A549 (cell line): Measurements from ENCODE around the gene ERVMER34-1. TPM values are rescaled to one million over a fixed set of nuclear protein-coding genes. Genes with fewer than 3 reads are reported as not detected.

ENCODE experiments used
- ATAC-seq, 2 experiments: fragments of 200-7000 bp in 1 of 2; fragments of >200 bp in 1 of 2; cut with Nextera tagmentation in 1 of 2; cut with Tn5 transposase in 1 of 2; 3 replicates each; pipeline versions ENCODE4 v1.8.0 to v1.9.1; 2018 to 2020; ENCODE audit warnings: mild to moderate bottlenecking in 1 of 2, moderate library complexity in 1 of 2
- CTCF ChIA-PET: fragments of 300-600 bp; sonication (Branson Sonifier 250); formaldehyde crosslinking; extraction: SDS; loops from one replicate; lab custom pipeline; 2021; ENCODE audit warnings: antibody characterized with exemption, inconsistent platforms; lab: Yijun Ruan, JAX
- POLR2A ChIA-PET: fragments of 350-600 bp; formaldehyde crosslinking; extraction: SDS; loops from one replicate; lab custom pipeline; 2021; ENCODE audit warnings: antibody characterized with exemption, inconsistent platforms; lab: Yijun Ruan, JAX
- DNase-seq, 2 experiments: peaks; one replicate each; pipeline versions ENCODE4 v3.0.0 to v3.0.0-alpha.2; 2011 to 2016; ENCODE audit warnings: low read depth in 1 of 2, low spot score in 1 of 2
- FAIRE-seq: peaks from 2 replicates; lab custom pipeline; 2011; peaks lifted over from hg19 to GRCh38; lab: Jason Lieb, UNC
- H3K27ac ChIP-seq, 2 experiments: fragments of >200 bp; sonication (Bioruptor Twin); formaldehyde crosslinking; 3 replicates each; pipeline ENCODE4 v1.5.1; 2016 to 2017
- H3K4me1 ChIP-seq: fragments of >200 bp; sonication (Bioruptor Twin); formaldehyde crosslinking; 3 replicates; pipeline ENCODE4 v1.6.1; 2016
- H3K4me2 ChIP-seq: fragments of >200 bp; sonication (Bioruptor Twin); formaldehyde crosslinking; 3 replicates; pipeline ENCODE4 v1.6.1; 2016
- H3K4me3 ChIP-seq: fragments of >200 bp; sonication (Bioruptor Twin); formaldehyde crosslinking; 3 replicates; pipeline ENCODE4 v1.5.1; 2016
- H3K9me3 ChIP-seq: fragments of >200 bp; sonication (Bioruptor Twin); formaldehyde crosslinking; 3 replicates; pipeline ENCODE4 v1.6.1; 2016
- BCL3 ChIP-seq: fragments of >200 bp; sonication (Bioruptor Twin); formaldehyde crosslinking; IDR thresholded peaks from 3 replicates; pipeline ENCODE4 v1.6.1; 2016
- CBX2 ChIP-seq: fragments of 200-600 bp; sonication (generic); IDR thresholded peaks from 2 replicates; pipeline ENCODE4 v1.6.1; 2016; ENCODE audit warnings: low read depth, mild to moderate bottlenecking, borderline replicate concordance
- CHD2 ChIP-seq: fragments of 150-350 bp; IDR thresholded peaks from 2 replicates; pipeline ENCODE4 v1.6.1; 2014; ENCODE audit warnings: low read length; ENCODE audit not compliant: partially characterized antibody
- E2F6 ChIP-seq: IDR thresholded peaks from 2 replicates; pipeline ENCODE4 v1.6.1; 2012; ENCODE audit warnings: low read depth, borderline replicate concordance
- ELK1 ChIP-seq: fragments of 150-350 bp; IDR thresholded peaks from 2 replicates; pipeline ENCODE4 v1.6.1; 2014; ENCODE audit warnings: low read depth, mild to moderate bottlenecking, low read length
- FOSB ChIP-seq: fragments of 250-450 bp; sonication (Bioruptor Pico); IDR thresholded peaks from 2 replicates; pipeline ENCODE4 v1.5.0; 2020; ENCODE audit warnings: mild to moderate bottlenecking, moderate library complexity
- HES2 ChIP-seq: fragments of >200 bp; sonication (Bioruptor Twin); formaldehyde crosslinking; IDR thresholded peaks from 2 replicates; pipeline ENCODE4 v1.6.1; 2016
- HOXB13 ChIP-seq: fragments of 250-450 bp; sonication (Bioruptor Pico); IDR thresholded peaks from 2 replicates; pipeline ENCODE4 v1.5.0; 2020; ENCODE audit warnings: low read depth, mild to moderate bottlenecking, moderate library complexity
- JUN ChIP-seq, 2 experiments: fragments of >200 bp; sonication (Bioruptor Twin); formaldehyde crosslinking; IDR thresholded peaks; 2 replicates in 1 of 2; 3 replicates in 1 of 2; pipeline ENCODE4 v1.6.1; 2016 to 2017
- KDM5A ChIP-seq: fragments of 200-600 bp; sonication (generic); IDR thresholded peaks from 2 replicates; pipeline ENCODE4 v1.6.1; 2016; ENCODE audit warnings: antibody characterized with exemption, mild to moderate bottlenecking
- MYC ChIP-seq: IDR thresholded peaks from 2 replicates; pipeline ENCODE4 v1.6.1; 2012; ENCODE audit warnings: mild to moderate bottlenecking, inconsistent platforms, low read length, improper control_type of control experiment, borderline replicate concordance
- NPAS2 ChIP-seq: fragments of 250-450 bp; sonication (Bioruptor Pico); IDR thresholded peaks from 2 replicates; pipeline ENCODE4 v1.8.0; 2022; ENCODE audit warnings: mild to moderate bottlenecking, moderate library complexity, borderline replicate concordance
- NR3C1 ChIP-seq: fragments of >200 bp; sonication (Bioruptor Twin); formaldehyde crosslinking; IDR thresholded peaks from 3 replicates; pipeline ENCODE4 v1.6.1; 2017
- PBX3 ChIP-seq: IDR thresholded peaks from 2 replicates; pipeline ENCODE4 v1.6.1; 2012
- PHF8 ChIP-seq: fragments of 200-600 bp; sonication (generic); IDR thresholded peaks from 2 replicates; pipeline ENCODE4 v1.6.1; 2016; ENCODE audit warnings: low read depth, mild to moderate bottlenecking, antibody characterized with exemption, moderate library complexity, borderline replicate concordance
- POLR2A ChIP-seq: IDR thresholded peaks from 2 replicates; pipeline ENCODE4 v1.6.1; 2012; ENCODE audit warnings: mild to moderate bottlenecking, low read length
- POLR2AphosphoS2 ChIP-seq: conservative IDR thresholded peaks from 2 replicates; pipeline ENCODE4 v1.6.1; 2012; ENCODE audit warnings: low read length, improper control_type of control experiment, inconsistent platforms
- RCOR1 ChIP-seq: fragments of 150-350 bp; IDR thresholded peaks from 2 replicates; pipeline ENCODE4 v1.6.1; 2014; ENCODE audit warnings: antibody characterized with exemption, low read length, low read depth
- REST ChIP-seq: fragments of 200-600 bp; sonication (generic); IDR thresholded peaks from 2 replicates; pipeline ENCODE4 v1.6.1; 2016; ENCODE audit warnings: antibody characterized with exemption, mild to moderate bottlenecking, moderate library complexity
- RNF2 ChIP-seq: fragments of 200-600 bp; sonication (generic); IDR thresholded peaks from 2 replicates; pipeline ENCODE4 v1.6.1; 2016; ENCODE audit warnings: low read depth, mild to moderate bottlenecking, antibody characterized with exemption, moderate library complexity, borderline replicate concordance
- TFCP2L1 ChIP-seq: fragments of 250-450 bp; sonication (Bioruptor Pico); IDR thresholded peaks from 2 replicates; pipeline ENCODE4 v1.5.0; 2021; ENCODE audit warnings: mild to moderate bottlenecking
- TP53 ChIP-seq: fragments of 250-450 bp; sonication (Bioruptor Pico); IDR thresholded peaks from 2 replicates; pipeline ENCODE4 v1.5.0; 2021; ENCODE audit warnings: mild to moderate bottlenecking, moderate library complexity
- ZFP36 ChIP-seq: fragments of 450-650 bp; IDR thresholded peaks from 2 replicates; pipeline ENCODE4 v1.6.1; 2014; ENCODE audit warnings: borderline replicate concordance; ENCODE audit not compliant: partially characterized antibody
- WGBS: methylation state at CpG from one replicate; pipeline ENCODE4 v1.1.6; 2017; ENCODE audit errors: missing lambda C conversion rate; 5-methylcytosine and 5-hydroxymethylcytosine counted together
- polyA plus RNA-seq, 4 experiments: library from polyadenylated mRNA; depleted of rRNA in 3 of 4; stranded (reverse); fragments of >200 nt; fragmentation: RNase III in 1 of 4; extraction: RNeasy Plus Mini Kit Qiagen cat#74134 plus additional on column Dnase treatment in 1 of 4; gene quantifications; 2 replicates in 3 of 4; 3 replicates in 1 of 4; pipeline ENCODE4 v1.2.3, GENCODE V29; 2011 to 2017

The ERVMER34-1 gene
- polyA plus RNA-seq, 2 of the 4 experiments (the other 2 are of a cell fraction): 0.41 to 0.59 TPM

- FAIRE-seq (no peak), ATAC-seq (peak; percentile 99 to 100), DNase-seq (peak; percentile 77 to 95)
- CTCF ChIA-PET: interaction anchor here (0.7 to 1.6 kb wide), 3 partner anchors 10 to 260 kb away, joined by 3 to 4 read pairs (median 4); no protein-coding TSS in a partner anchor
- TF ChIP-seq E2F6: peak; percentile 61; the same call in 1 of the 2 replicates
- no peak for TF ChIP-seq TFCP2L1
- no peak for TF ChIP-seq NR3C1
- peak; percentile 51 to 58; a peak in 3 of 5 replicates for TF ChIP-seq JUN (IDR thresholded peaks at IDR 0.05)
- no peak for TF ChIP-seq CBX2
- peak; percentile 83 for TF ChIP-seq POLR2A
- TF ChIP-seq TP53 (CRISPR knock-in tag): no peak
- peak; percentile 82; the same call in 1 of the 3 replicates for TF ChIP-seq BCL3
- TF ChIP-seq REST: peak; percentile 78
- TF ChIP-seq CHD2: peak; percentile 85
- TF ChIP-seq PHF8: peak; percentile 52
- TF ChIP-seq PBX3: peak; percentile 77
- 15% methylated on average over 6 of the region's 56 CpGs for WGBS
- Histone ChIP-seq H3K4me1 (no peaks in the 10 kb centered on the region), H3K4me2 (peak overlapping the region; percentile 88), H3K9me3 (no peaks in the 10 kb centered on the region), H3K27ac (peak overlapping the region; percentile 75 to 96), H3K4me3 (peak overlapping the region; percentile 60)
- POLR2A ChIA-PET: interaction anchor here (0.6 to 3.7 kb wide), 6 partner anchors 10 to 91 kb away, joined by 3 to 41 read pairs (median 4); no protein-coding TSS in a partner anchor
Observed at GRCh38 chr4:52721968-52722815, 29.0 kb downstream of the ERVMER34-1 start.

GRCh38 chr4:52718123-52718522 lies 33.1 kb downstream of the ERVMER34-1 start:
- Histone ChIP-seq H3K4me2 (no peak overlapping the region), H3K4me3 (no peak overlapping the region), H3K27ac (no peak overlapping the region), H3K4me1 (peaks cover 18% of the 10 kb centered on the region), H3K9me3 (no peaks in the 10 kb centered on the region)
- ATAC-seq (no peak), DNase-seq (no peak), FAIRE-seq (no peak)
- TF ChIP-seq E2F6 (no peak), MYC (no peak), FOSB (CRISPR knock-in tag) (no peak), KDM5A (no peak), NPAS2 (CRISPR knock-in tag) (no peak), ZFP36 (no peak), RCOR1 (no peak), ELK1 (no peak), HOXB13 (CRISPR knock-in tag) (no peak), POLR2AphosphoS2 (no peak), PBX3 (no peak), HES2 (no peak), RNF2 (no peak)
- ChIA-PET POLR2A (no interaction called here), CTCF (interaction anchor here (1.2 kb wide), 1 partner anchor 9 kb away, joined by 3 read pairs; no protein-coding TSS in a partner anchor)
- WGBS: 86% methylated on average over 3 of the region's 3 CpGs
